ENCODE results near the gene ZP3.

DNA sequence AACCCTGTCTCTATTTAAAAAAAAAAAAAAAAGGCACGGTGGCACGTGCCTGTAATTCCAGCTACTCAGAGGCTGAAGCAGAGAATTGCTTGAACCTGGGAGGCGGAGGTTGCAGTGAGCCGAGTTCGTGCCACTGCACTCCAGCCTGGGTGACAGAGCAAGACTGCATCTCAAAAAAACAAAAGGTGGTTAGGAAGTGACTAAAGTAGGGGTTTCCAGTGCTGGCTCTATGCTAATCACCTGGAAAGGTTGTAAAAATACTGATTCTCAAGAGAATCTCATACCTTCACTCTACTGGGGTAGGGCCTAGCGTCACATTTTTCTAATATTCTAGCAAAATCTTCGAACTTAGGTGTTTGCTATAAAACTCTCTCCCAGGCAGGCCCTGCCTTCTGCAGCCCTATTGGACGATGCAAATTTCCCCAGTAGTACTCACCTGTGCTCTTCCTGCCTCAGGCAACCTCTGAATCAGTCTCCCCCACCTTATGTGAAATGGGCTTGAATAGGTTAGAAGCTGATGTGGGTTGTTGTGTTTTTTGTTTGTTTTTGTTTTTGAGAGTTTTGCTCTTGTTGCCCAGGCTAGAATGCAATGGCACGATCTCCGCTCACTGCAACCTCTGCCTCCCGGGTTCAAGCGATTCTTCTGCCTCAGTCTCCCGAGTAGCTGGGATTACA, 3.5 kb downstream of the ZP3 start:
- TF ChIP-seq, protein P1, sequence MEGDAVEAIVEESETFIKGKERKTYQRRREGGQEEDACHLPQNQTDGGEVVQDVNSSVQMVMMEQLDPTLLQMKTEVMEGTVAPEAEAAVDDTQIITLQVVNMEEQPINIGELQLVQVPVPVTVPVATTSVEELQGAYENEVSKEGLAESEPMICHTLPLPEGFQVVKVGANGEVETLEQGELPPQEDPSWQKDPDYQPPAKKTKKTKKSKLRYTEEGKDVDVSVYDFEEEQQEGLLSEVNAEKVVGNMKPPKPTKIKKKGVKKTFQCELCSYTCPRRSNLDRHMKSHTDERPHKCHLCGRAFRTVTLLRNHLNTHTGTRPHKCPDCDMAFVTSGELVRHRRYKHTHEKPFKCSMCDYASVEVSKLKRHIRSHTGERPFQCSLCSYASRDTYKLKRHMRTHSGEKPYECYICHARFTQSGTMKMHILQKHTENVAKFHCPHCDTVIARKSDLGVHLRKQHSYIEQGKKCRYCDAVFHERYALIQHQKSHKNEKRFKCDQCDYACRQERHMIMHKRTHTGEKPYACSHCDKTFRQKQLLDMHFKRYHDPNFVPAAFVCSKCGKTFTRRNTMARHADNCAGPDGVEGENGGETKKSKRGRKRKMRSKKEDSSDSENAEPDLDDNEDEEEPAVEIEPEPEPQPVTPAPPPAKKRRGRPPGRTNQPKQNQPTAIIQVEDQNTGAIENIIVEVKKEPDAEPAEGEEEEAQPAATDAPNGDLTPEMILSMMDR (IDR thresholded peaks at IDR 0.05; ENCODE audit: poor library complexity), result no peak
- TF ChIP-seq EZH2phosphoT487 (IDR thresholded peaks at IDR 0.05; ENCODE audit: low read depth, severe bottlenecking, unreplicated experiment) (no peak), EZH2 (IDR thresholded peaks at IDR 0.05; ENCODE audit: borderline replicate concordance) (no peak)

Measured in hepatocyte (in vitro differentiated cells).